ENCODE results near the gene RWDD3.

DNA sequence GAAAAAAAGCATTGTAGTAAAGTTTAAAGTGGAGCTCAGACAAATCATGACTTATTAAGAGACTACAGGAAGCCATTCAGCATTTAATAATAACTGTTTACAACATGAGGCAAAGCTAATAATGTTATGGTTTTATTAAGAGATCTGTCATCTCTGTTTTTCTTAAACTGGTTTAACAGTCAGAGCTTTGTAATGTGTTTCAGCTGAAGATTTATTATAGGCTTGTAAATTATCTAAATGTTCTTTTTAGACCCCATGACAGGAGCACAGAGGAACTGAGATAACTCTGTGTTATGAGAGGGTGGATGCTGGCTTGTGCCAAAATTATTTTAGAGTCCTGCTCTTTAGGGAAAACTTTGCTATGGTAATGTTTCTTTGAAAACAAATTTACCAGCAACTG is 38.0 kb upstream of the RWDD3 start:
- TF ChIP-seq, protein P1, sequence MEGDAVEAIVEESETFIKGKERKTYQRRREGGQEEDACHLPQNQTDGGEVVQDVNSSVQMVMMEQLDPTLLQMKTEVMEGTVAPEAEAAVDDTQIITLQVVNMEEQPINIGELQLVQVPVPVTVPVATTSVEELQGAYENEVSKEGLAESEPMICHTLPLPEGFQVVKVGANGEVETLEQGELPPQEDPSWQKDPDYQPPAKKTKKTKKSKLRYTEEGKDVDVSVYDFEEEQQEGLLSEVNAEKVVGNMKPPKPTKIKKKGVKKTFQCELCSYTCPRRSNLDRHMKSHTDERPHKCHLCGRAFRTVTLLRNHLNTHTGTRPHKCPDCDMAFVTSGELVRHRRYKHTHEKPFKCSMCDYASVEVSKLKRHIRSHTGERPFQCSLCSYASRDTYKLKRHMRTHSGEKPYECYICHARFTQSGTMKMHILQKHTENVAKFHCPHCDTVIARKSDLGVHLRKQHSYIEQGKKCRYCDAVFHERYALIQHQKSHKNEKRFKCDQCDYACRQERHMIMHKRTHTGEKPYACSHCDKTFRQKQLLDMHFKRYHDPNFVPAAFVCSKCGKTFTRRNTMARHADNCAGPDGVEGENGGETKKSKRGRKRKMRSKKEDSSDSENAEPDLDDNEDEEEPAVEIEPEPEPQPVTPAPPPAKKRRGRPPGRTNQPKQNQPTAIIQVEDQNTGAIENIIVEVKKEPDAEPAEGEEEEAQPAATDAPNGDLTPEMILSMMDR (IDR thresholded peaks at IDR 0.05): no peak
- no peak for TF ChIP-seq POLR2A (IDR thresholded peaks at IDR 0.05)
